K562 (cell line): ENCODE data around the gene PDE9A. TPM values are rescaled to one million over a fixed set of nuclear protein-coding genes. Genes with fewer than 3 reads are reported as not detected.

Experiments used
- EHMT2 ChIP-seq: fragments of 450-650 bp; IDR thresholded peaks from 2 replicates; pipeline ENCODE4 v1.6.1; 2018; ENCODE audit warnings: antibody characterized with exemption
- HLTF ChIP-seq: fragments of 450-650 bp; IDR thresholded peaks from 2 replicates; pipeline ENCODE4 v1.6.1; 2016
- ZBTB26 ChIP-seq: fragments of 450-650 bp; formaldehyde crosslinking; IDR thresholded peaks from 2 replicates; pipeline ENCODE4 v1.4.0; 2022; ENCODE audit warnings: missing genetic modification characterization
- polyA plus RNA-seq, 8 experiments: library from polyadenylated mRNA; depleted of rRNA in 4 of 8; stranded (reverse) in 5 of 8; unstranded in 3 of 8; fragments of >200 nt; fragmentation: Nextera tagmentation in 2 of 8; fragmentation: Illumina TruSeq in 1 of 8; extraction: Ambion mirVana in 2 of 8; extraction: Trizol in 1 of 8; gene quantifications; 2 replicates each; pipeline versions ENCODE4 v1.2.1 to v1.2.3, GENCODE V29; 2011 to 2014; ENCODE audit warnings: inconsistent platforms in 1 of 8, missing spikeins in 1 of 8
- total RNA-seq, 7 experiments: library from RNA; depleted of rRNA in 6 of 7; stranded (reverse); fragments of >200 nt in 6 of 7; fragmentation: Illumina TruSeq in 2 of 7; extraction: Trizol in 2 of 7; gene quantifications; 2 replicates each; pipeline versions ENCODE4 v1.2.1 to v1.2.3, GENCODE V29; 2011 to 2021; ENCODE audit warnings: low replicate concordance in 1 of 7
- TF ChIP-seq, protein P1 (sequence below): fragments of 450-650 bp; IDR thresholded peaks from 2 replicates; pipeline ENCODE4 v1.6.1; 2016; ENCODE audit warnings: mild to moderate bottlenecking
- TF ChIP-seq, protein P2 (sequence below): fragments of 450-650 bp; IDR thresholded peaks from 2 replicates; pipeline ENCODE4 v1.6.1; 2016; ENCODE audit warnings: borderline replicate concordance

PDE9A gene
- total and polyA plus RNA-seq, 9 of the 15 experiments (the other 6 are each of a cell fraction or from before 2014, with no cell fraction given): 0.07 to 0.27 TPM; not detected in 7

- TF ChIP-seq, protein P1, sequence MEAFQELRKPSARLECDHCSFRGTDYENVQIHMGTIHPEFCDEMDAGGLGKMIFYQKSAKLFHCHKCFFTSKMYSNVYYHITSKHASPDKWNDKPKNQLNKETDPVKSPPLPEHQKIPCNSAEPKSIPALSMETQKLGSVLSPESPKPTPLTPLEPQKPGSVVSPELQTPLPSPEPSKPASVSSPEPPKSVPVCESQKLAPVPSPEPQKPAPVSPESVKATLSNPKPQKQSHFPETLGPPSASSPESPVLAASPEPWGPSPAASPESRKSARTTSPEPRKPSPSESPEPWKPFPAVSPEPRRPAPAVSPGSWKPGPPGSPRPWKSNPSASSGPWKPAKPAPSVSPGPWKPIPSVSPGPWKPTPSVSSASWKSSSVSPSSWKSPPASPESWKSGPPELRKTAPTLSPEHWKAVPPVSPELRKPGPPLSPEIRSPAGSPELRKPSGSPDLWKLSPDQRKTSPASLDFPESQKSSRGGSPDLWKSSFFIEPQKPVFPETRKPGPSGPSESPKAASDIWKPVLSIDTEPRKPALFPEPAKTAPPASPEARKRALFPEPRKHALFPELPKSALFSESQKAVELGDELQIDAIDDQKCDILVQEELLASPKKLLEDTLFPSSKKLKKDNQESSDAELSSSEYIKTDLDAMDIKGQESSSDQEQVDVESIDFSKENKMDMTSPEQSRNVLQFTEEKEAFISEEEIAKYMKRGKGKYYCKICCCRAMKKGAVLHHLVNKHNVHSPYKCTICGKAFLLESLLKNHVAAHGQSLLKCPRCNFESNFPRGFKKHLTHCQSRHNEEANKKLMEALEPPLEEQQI: no peak
- TF ChIP-seq EHMT2: 0 out of 2 replicates have a peak, but pooled peaks have one; percentile 53
- TF ChIP-seq ZBTB26 (CRISPR knock-in tag): 0 out of 2 replicates have a peak, but pooled peaks have one; percentile 12
- TF ChIP-seq, protein P2, sequence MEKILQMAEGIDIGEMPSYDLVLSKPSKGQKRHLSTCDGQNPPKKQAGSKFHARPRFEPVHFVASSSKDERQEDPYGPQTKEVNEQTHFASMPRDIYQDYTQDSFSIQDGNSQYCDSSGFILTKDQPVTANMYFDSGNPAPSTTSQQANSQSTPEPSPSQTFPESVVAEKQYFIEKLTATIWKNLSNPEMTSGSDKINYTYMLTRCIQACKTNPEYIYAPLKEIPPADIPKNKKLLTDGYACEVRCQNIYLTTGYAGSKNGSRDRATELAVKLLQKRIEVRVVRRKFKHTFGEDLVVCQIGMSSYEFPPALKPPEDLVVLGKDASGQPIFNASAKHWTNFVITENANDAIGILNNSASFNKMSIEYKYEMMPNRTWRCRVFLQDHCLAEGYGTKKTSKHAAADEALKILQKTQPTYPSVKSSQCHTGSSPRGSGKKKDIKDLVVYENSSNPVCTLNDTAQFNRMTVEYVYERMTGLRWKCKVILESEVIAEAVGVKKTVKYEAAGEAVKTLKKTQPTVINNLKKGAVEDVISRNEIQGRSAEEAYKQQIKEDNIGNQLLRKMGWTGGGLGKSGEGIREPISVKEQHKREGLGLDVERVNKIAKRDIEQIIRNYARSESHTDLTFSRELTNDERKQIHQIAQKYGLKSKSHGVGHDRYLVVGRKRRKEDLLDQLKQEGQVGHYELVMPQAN: 0 out of 2 replicates have a peak, but pooled peaks have one; percentile 30
- TF ChIP-seq HLTF: 0 out of 2 replicates have a peak, but pooled peaks have one; percentile 47
These were observed 37.5 kb upstream of the PDE9A start (continued) for GRCh38 chr21:42615924-42616323.
